ENCODE results near the gene BCO1. TPM values are rescaled to one million over a fixed set of nuclear protein-coding genes. Genes with fewer than 3 reads are reported as not detected.

BCO1 gene
- total and polyA plus RNA-seq, 2 experiments from 2014 or later, result not detected

GRCh38 chr16:81275795-81276194, 37.3 kb downstream of the BCO1 start:
- Histone ChIP-seq H3K4me3 (no peak overlapping the region), H3K27me3 (no peaks in the 10 kb centered on the region), H3K36me3 (no peaks in the 10 kb centered on the region), H3K4me1 (ENCODE audit: low read depth) (no peaks in the 10 kb centered on the region), H3K27ac (no peak overlapping the region), H3K9me3 (ENCODE audit: low read depth) (no peaks in the 10 kb centered on the region)
- TF ChIP-seq CTCF (IDR thresholded peaks at IDR 0.05; ENCODE audit: low read depth, low read length), result no peak
- DNase-seq (ENCODE audit: low read depth in 1 of 2, low spot score in 1 of 2), result no peak

GRCh38 chr16:81276323-81276722, 37.8 kb downstream of the BCO1 start:
- Histone ChIP-seq H3K27ac (no peak overlapping the region), H3K4me1 (ENCODE audit: low read depth) (no peaks in the 10 kb centered on the region), H3K27me3 (no peaks in the 10 kb centered on the region), H3K9me3 (ENCODE audit: low read depth) (no peaks in the 10 kb centered on the region), H3K4me3 (no peak overlapping the region), H3K36me3 (no peaks in the 10 kb centered on the region)
- no peak for DNase-seq (ENCODE audit: low read depth in 1 of 2, low spot score in 1 of 2)
- no peak for TF ChIP-seq CTCF (IDR thresholded peaks at IDR 0.05; ENCODE audit: low read depth, low read length)

- DNase-seq (ENCODE audit: low read depth in 1 of 2, low spot score in 1 of 2), result no peak
- no peaks in the 10 kb centered on the region for H3K9me3 ChIP-seq (ENCODE audit: low read depth)
- no peak for TF ChIP-seq CTCF (IDR thresholded peaks at IDR 0.05; ENCODE audit: low read depth, low read length)
- H3K27ac ChIP-seq, result no peak overlapping the region
- H3K4me3 ChIP-seq, result no peak overlapping the region
- no peaks in the 10 kb centered on the region for H3K36me3 ChIP-seq
- H3K27me3 ChIP-seq, result no peaks in the 10 kb centered on the region
- no peaks in the 10 kb centered on the region for H3K4me1 ChIP-seq (ENCODE audit: low read depth)
These were observed 39.1 kb downstream of the BCO1 start for GRCh38 chr16:81277541-81278080.

- no peak for DNase-seq (ENCODE audit: low read depth in 1 of 2, low spot score in 1 of 2)
- Histone ChIP-seq H3K9me3 (ENCODE audit: low read depth) (no peaks in the 10 kb centered on the region), H3K27ac (no peak overlapping the region), H3K4me3 (no peak overlapping the region), H3K36me3 (no peaks in the 10 kb centered on the region), H3K27me3 (no peaks in the 10 kb centered on the region), H3K4me1 (ENCODE audit: low read depth) (no peaks in the 10 kb centered on the region)
- TF ChIP-seq CTCF (IDR thresholded peaks at IDR 0.05; ENCODE audit: low read depth, low read length), result no peak
These were observed 40.0 kb downstream of the BCO1 start for GRCh38 chr16:81278526-81278925.

- Histone ChIP-seq H3K36me3 (no peaks in the 10 kb centered on the region), H3K4me3 (no peak overlapping the region), H3K27me3 (no peaks in the 10 kb centered on the region), H3K27ac (no peak overlapping the region), H3K9me3 (ENCODE audit: low read depth) (no peaks in the 10 kb centered on the region), H3K4me1 (ENCODE audit: low read depth) (no peaks in the 10 kb centered on the region)
- DNase-seq (ENCODE audit: low read depth in 1 of 2, low spot score in 1 of 2), result peak in 1 of 2 donors; percentile 35
- no peak for TF ChIP-seq CTCF (IDR thresholded peaks at IDR 0.05; ENCODE audit: low read depth, low read length)
These were observed 40.9 kb downstream of the BCO1 start for GRCh38 chr16:81279392-81279791.

GRCh38 chr16:81280393-81280792, 41.9 kb downstream of the BCO1 start:
- H3K4me3 ChIP-seq, result no peak overlapping the region
- peak in 1 of 2 donors; percentile 24 for DNase-seq (ENCODE audit: low read depth in 1 of 2, low spot score in 1 of 2)
- no peak overlapping the region for H3K27ac ChIP-seq
- TF ChIP-seq CTCF (IDR thresholded peaks at IDR 0.05; ENCODE audit: low read depth, low read length), result no peak
- H3K27me3 ChIP-seq, result no peaks in the 10 kb centered on the region
- H3K36me3 ChIP-seq, result no peaks in the 10 kb centered on the region
- no peaks in the 10 kb centered on the region for H3K9me3 ChIP-seq (ENCODE audit: low read depth)
- H3K4me1 ChIP-seq (ENCODE audit: low read depth), result no peaks in the 10 kb centered on the region

All from cardiac muscle cell (in vitro differentiated cells and primary cell).